Measurements from ENCODE around the gene BDH1. TPM values are rescaled to one million over a fixed set of nuclear protein-coding genes. Genes with fewer than 3 reads are reported as not detected.

The BDH1 gene
- polyA plus RNA-seq, 1 donor from 2014 or later: 12.9 TPM

DNA sequence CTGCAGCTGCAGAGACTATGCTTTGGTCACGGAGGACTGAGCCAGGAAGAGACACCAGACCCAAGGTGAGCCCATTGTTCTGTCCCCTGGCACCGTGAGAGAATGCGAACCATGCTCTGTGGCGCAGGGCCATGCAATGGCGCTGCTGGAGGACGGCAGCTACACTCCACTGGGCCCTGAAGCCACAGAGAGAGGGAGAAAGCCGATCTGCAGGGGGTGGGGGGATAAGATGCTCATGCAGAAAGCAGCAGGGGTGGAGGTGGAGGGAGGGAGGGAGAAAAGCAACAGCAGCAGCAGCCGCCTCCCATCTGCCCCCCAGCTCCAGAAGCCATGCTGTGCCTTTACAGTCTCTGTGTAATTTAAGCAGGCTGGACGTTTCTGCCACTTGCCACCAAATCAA lies 5.3 kb downstream of the BDH1 start:
- Histone ChIP-seq H2AFZ (ENCODE audit: low read depth, low read length) (no peak overlapping the region), H3F3A (ENCODE audit: insufficient read depth, low read length, poor library complexity, severe bottlenecking) (no peaks in the 10 kb centered on the region), H3K9ac (ENCODE audit: low read length) (no peak overlapping the region), H3K36me3 (ENCODE audit: insufficient read depth, low read length) (no peaks in the 10 kb centered on the region), H3K79me2 (replicated peaks; ENCODE audit: insufficient read depth, low read length) (no peaks in the 10 kb centered on the region), H3K27me3 (ENCODE audit: insufficient read depth, low read depth, low read length) (peaks cover 4% of the 10 kb centered on the region), H3K4me3 (ENCODE audit: low read length) (no peak overlapping the region), H4K20me1 (ENCODE audit: insufficient read depth) (no peaks in the 10 kb centered on the region), H3K4me2 (ENCODE audit: low read length) (no peak overlapping the region), H3K9me2 (ENCODE audit: insufficient read depth, low read length) (no peaks in the 10 kb centered on the region), H3K9me3 (ENCODE audit: low read length) (no peaks in the 10 kb centered on the region), H3K27ac (ENCODE audit: low read length) (no peak overlapping the region)
- TF ChIP-seq, protein P1, sequence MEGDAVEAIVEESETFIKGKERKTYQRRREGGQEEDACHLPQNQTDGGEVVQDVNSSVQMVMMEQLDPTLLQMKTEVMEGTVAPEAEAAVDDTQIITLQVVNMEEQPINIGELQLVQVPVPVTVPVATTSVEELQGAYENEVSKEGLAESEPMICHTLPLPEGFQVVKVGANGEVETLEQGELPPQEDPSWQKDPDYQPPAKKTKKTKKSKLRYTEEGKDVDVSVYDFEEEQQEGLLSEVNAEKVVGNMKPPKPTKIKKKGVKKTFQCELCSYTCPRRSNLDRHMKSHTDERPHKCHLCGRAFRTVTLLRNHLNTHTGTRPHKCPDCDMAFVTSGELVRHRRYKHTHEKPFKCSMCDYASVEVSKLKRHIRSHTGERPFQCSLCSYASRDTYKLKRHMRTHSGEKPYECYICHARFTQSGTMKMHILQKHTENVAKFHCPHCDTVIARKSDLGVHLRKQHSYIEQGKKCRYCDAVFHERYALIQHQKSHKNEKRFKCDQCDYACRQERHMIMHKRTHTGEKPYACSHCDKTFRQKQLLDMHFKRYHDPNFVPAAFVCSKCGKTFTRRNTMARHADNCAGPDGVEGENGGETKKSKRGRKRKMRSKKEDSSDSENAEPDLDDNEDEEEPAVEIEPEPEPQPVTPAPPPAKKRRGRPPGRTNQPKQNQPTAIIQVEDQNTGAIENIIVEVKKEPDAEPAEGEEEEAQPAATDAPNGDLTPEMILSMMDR (IDR thresholded peaks at IDR 0.05; ENCODE audit: poor library complexity, severe bottlenecking): no peak
- TF ChIP-seq MXI1 (conservative IDR thresholded peaks at IDR 0.05; ENCODE audit: poor library complexity, severe bottlenecking) (no peak), TAF1 (IDR thresholded peaks at IDR 0.05; ENCODE audit: low read depth) (no peak)

DNA sequence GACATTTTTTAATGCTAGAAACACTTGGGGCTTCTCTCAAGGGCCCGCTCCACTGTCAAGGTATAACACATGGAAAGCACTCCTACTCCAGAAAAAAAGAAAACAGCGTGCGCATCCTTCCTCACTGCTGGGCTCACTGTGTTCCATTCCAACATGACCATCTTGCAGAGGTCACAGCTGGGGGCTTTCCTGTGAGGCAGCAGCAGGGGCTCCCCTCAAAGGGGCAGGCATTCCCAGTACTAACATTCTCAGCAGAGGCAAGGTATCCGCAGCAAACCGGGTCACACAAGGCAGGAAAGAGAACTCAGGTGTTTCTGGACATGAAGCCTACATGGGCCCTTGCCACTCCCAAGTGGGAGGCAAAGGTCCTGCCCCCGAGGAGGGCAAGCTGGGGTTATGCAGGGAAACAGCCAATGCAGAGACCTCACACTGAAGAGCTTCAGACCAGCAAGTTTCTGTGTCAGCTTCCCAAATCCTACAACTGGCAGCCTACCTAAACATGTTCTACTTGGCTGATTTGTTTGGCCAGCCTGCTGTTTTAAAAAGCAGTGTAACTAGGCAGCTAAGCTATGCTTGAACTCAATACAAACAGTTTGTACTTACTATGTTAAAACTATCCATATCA lies 6.4 kb downstream of the BDH1 start:
- Histone ChIP-seq H3K27ac (ENCODE audit: low read length) (no peak overlapping the region), H3K9me3 (ENCODE audit: low read length) (no peaks in the 10 kb centered on the region), H3K36me3 (ENCODE audit: insufficient read depth, low read length) (no peaks in the 10 kb centered on the region), H3K9me2 (ENCODE audit: insufficient read depth, low read length) (no peaks in the 10 kb centered on the region), H3K79me2 (replicated peaks; ENCODE audit: insufficient read depth, low read length) (no peaks in the 10 kb centered on the region), H3K4me2 (ENCODE audit: low read length) (no peak overlapping the region), H3F3A (ENCODE audit: insufficient read depth, low read length, poor library complexity, severe bottlenecking) (no peaks in the 10 kb centered on the region), H3K9ac (ENCODE audit: low read length) (no peak overlapping the region), H2AFZ (ENCODE audit: low read depth, low read length) (no peak overlapping the region), H4K20me1 (ENCODE audit: insufficient read depth) (no peaks in the 10 kb centered on the region), H3K4me3 (ENCODE audit: low read length) (no peak overlapping the region), H3K27me3 (ENCODE audit: insufficient read depth, low read depth, low read length) (no peaks in the 10 kb centered on the region)
- TF ChIP-seq EZH2 (IDR thresholded peaks at IDR 0.05; ENCODE audit: borderline replicate concordance, insufficient read depth, low read length, poor library complexity, severe bottlenecking): no peak
- TF ChIP-seq, protein P2, sequence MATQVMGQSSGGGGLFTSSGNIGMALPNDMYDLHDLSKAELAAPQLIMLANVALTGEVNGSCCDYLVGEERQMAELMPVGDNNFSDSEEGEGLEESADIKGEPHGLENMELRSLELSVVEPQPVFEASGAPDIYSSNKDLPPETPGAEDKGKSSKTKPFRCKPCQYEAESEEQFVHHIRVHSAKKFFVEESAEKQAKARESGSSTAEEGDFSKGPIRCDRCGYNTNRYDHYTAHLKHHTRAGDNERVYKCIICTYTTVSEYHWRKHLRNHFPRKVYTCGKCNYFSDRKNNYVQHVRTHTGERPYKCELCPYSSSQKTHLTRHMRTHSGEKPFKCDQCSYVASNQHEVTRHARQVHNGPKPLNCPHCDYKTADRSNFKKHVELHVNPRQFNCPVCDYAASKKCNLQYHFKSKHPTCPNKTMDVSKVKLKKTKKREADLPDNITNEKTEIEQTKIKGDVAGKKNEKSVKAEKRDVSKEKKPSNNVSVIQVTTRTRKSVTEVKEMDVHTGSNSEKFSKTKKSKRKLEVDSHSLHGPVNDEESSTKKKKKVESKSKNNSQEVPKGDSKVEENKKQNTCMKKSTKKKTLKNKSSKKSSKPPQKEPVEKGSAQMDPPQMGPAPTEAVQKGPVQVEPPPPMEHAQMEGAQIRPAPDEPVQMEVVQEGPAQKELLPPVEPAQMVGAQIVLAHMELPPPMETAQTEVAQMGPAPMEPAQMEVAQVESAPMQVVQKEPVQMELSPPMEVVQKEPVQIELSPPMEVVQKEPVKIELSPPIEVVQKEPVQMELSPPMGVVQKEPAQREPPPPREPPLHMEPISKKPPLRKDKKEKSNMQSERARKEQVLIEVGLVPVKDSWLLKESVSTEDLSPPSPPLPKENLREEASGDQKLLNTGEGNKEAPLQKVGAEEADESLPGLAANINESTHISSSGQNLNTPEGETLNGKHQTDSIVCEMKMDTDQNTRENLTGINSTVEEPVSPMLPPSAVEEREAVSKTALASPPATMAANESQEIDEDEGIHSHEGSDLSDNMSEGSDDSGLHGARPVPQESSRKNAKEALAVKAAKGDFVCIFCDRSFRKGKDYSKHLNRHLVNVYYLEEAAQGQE (IDR thresholded peaks at IDR 0.05; ENCODE audit: borderline replicate concordance): no peak

DNA sequence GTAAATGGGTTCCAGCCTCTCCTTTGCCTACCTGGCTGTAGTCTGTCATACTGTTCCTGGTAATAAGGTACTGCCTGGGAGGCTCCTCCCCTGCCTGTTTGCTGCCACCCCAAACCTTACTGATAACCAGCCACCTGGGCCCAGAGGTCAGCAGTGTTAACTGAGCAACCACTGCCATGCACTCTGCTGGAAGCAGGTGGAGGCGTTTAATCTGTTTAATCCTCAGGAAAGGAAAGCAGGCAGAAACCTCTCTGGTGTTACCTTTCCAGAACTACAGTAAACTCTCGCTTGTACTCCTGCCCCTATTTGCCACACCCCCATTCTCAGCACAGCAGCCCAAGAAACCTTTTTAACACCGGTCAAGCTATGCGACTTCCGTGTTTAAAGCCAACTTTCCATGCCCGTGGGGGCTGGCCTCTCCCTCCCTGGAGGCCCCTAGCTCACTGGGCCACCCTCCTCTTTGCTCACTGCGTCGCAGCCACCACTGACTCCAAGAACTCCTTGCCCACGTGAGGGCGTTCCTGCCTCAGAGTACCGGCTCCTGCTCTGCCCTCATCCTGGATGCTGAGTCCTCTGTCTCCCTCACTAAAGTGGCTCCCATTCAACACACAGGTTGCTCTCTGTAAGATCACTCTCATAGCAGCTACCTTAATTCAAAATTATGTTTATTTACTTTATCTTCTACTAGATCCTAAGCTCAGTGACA lies 8.3 kb downstream of the BDH1 start:
- Histone ChIP-seq H3K4me3 (ENCODE audit: low read length) (no peak overlapping the region), H2AFZ (ENCODE audit: low read depth, low read length) (no peak overlapping the region), H3K27me3 (ENCODE audit: insufficient read depth, low read depth, low read length) (no peaks in the 10 kb centered on the region), H3K4me2 (ENCODE audit: low read length) (no peak overlapping the region), H3K9me2 (ENCODE audit: insufficient read depth, low read length) (no peaks in the 10 kb centered on the region), H3K9me3 (ENCODE audit: low read length) (no peaks in the 10 kb centered on the region), H4K20me1 (ENCODE audit: insufficient read depth) (no peaks in the 10 kb centered on the region), H3K27ac (ENCODE audit: low read length) (no peak overlapping the region), H3K9ac (ENCODE audit: low read length) (no peak overlapping the region), H3F3A (ENCODE audit: insufficient read depth, low read length, poor library complexity, severe bottlenecking) (no peaks in the 10 kb centered on the region), H3K79me2 (replicated peaks; ENCODE audit: insufficient read depth, low read length) (no peaks in the 10 kb centered on the region), H3K36me3 (ENCODE audit: insufficient read depth, low read length) (no peaks in the 10 kb centered on the region)
- TF ChIP-seq EP300 (conservative IDR thresholded peaks at IDR 0.05; ENCODE audit: poor library complexity, severe bottlenecking): no peak
- TF ChIP-seq, protein P1 (IDR thresholded peaks at IDR 0.05; ENCODE audit: poor library complexity, severe bottlenecking): peak; percentile 25
- TF ChIP-seq, protein P2 (IDR thresholded peaks at IDR 0.05; ENCODE audit: borderline replicate concordance): no peak
- peak; percentile 37 for TF ChIP-seq RAD21 (conservative IDR thresholded peaks at IDR 0.05)
- peak; percentile 31 for TF ChIP-seq SMC3 (conservative IDR thresholded peaks at IDR 0.05; ENCODE audit: poor library complexity)
- no peak for TF ChIP-seq EZH2 (IDR thresholded peaks at IDR 0.05; ENCODE audit: borderline replicate concordance, insufficient read depth, low read length, poor library complexity, severe bottlenecking)
